ENCODE measurements around the gene CAAP1. TPM values are rescaled to one million over a fixed set of nuclear protein-coding genes. Genes with fewer than 3 reads are reported as not detected.
"Not testable (repeated sequence)": the region's sequence is repeated elsewhere in the genome, so short reads cannot be mapped to it uniquely, and the experiment has no call there.

CAAP1 gene
- total RNA-seq, 8 experiments from 2014 or later: 11.5 to 38.6 (median 19.0) TPM

DNA sequence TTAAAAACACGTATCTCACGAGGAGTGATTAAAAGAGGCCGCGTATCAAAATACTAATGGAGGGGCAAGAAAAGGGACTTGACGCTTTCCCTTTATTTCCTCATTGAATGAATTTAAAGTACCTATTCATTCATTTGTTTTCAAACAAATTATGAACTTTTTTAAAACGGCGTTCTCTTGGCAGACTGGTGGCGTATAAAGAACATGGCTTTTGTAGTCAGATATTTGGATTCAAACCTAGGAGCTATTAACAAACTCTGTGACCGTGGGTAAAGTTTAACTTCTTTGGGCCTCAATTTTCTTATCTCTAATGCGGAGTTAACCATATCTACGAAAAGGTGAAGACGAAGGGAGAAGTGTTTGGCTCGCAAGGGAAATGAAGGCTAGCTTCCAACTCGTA, 876 bp downstream of the CAAP1 start:
- Histone ChIP-seq H3K27ac (peak overlapping the region; percentile 95 to 98), H3K4me1 (replicated peaks in 1 of 2) (peaks cover 6 to 10% of the 10 kb centered on the region in 2 donors), H3K4me3 (peak overlapping the region; percentile 90 to 99 (median 93))
- 0 to 2% (median 0%) methylated on average over 3 to 14 of the region's 14 CpGs for WGBS, 10 experiments
- peak in 1 of 8 experiments; percentile 0 for ATAC-seq (replicated peaks in 6 of 8)
- in situ Hi-C loops (cut with MboI; ENCODE audit: low pct_unique_long_range_greater_than_20kb in 2 of 9, low sequenced_read_pairs in 9 of 9, unreplicated experiment in 9 of 9): no loop called here

- no peak overlapping the region for H3K4me3 ChIP-seq
- WGBS, 10 experiments: 78 to 100% (median 91%) methylated on average over 1 of the region's 1 CpG; no CpG with 5 or more reads in 3 of the 10 experiments
- H3K27ac ChIP-seq: no peak overlapping the region
- in situ Hi-C loops (cut with MboI; ENCODE audit: low pct_unique_long_range_greater_than_20kb in 2 of 9, low sequenced_read_pairs in 9 of 9, unreplicated experiment in 9 of 9): no loop called here
- peaks cover 6 to 10% of the 10 kb centered on the region in 2 donors for H3K4me1 ChIP-seq (replicated peaks in 1 of 2)
- ATAC-seq (replicated peaks in 6 of 8): no peak
Measured at GRCh38 chr9:26888271-26888670, 4.3 kb downstream of the CAAP1 start.

- 80 to 100% (median 100%) methylated on average over 1 to 2 of the region's 3 CpGs; no CpG with 5 or more reads in 3 of the 10 experiments for WGBS, 10 experiments
- Histone ChIP-seq H3K27ac (no peak overlapping the region), H3K4me1 (replicated peaks in 1 of 2) (no peaks in the 10 kb centered on the region), H3K4me3 (no peak overlapping the region)
- in situ Hi-C loops (cut with MboI; ENCODE audit: low pct_unique_long_range_greater_than_20kb in 2 of 9, low sequenced_read_pairs in 9 of 9, unreplicated experiment in 9 of 9): no loop called here
- ATAC-seq (replicated peaks in 6 of 8): no peak
Measured at GRCh38 chr9:26882154-26882553, 10.4 kb downstream of the CAAP1 start.

DNA sequence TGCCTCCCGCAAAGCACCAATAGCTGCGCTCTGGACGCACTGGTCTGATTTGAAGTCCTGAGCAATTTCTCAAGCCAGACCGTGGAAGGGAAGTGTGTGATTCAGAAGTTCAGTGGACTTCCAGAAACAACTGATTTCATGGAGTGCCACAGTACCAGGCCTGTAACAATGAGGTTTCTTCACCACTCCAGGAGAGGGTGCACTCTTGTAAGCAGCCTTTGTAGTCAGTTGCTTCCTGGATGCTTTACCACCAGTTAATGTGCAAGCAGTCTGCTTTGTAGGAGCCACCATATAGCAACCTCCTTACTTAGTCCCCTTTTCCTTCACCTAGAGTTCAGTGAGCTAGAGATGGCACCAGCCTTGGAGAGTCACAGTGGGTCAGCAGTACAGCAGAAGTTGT, 12.3 kb downstream of the CAAP1 start:
- H3K27ac ChIP-seq: no peak overlapping the region
- no peaks in the 10 kb centered on the region for H3K4me1 ChIP-seq (replicated peaks in 1 of 2)
- 93 to 100% (median 100%) methylated on average over 1 to 4 of the region's 4 CpGs; no CpG with 5 or more reads in 3 of the 10 experiments for WGBS, 10 experiments
- ATAC-seq (replicated peaks in 6 of 8): no peak
- H3K4me3 ChIP-seq: no peak overlapping the region
- in situ Hi-C loops (cut with MboI; ENCODE audit: low pct_unique_long_range_greater_than_20kb in 2 of 9, low sequenced_read_pairs in 9 of 9, unreplicated experiment in 9 of 9): no loop called here

DNA sequence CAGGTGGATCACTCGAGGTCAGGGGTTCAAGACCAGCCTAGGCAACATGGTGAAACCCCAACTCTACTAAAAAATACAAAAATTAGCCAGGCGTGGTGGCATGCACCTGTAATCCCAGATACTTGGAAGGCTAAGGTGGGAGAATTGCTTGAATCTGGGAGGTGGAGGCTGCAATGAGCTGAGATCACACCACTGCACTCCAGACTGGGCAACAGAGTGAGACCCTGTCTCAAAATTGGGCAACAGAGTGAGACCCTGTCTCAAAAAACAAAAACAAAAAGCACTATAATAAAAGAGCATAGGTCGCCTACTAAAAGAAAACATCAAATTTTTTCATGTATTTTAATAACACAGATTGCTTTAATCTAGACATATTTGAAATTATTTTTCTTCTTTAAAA, 17.4 kb downstream of the CAAP1 start:
- ATAC-seq (replicated peaks in 6 of 8); H3K4me3 ChIP-seq; H3K4me1 ChIP-seq (replicated peaks in 1 of 2); in situ Hi-C loops (cut with MboI; ENCODE audit: low pct_unique_long_range_greater_than_20kb in 2 of 9, low sequenced_read_pairs in 9 of 9, unreplicated experiment in 9 of 9); H3K27ac ChIP-seq: not testable (repeated sequence)
- 80 to 100% (median 100%) methylated on average over 1 to 3 of the region's 3 CpGs for WGBS, 10 experiments

DNA sequence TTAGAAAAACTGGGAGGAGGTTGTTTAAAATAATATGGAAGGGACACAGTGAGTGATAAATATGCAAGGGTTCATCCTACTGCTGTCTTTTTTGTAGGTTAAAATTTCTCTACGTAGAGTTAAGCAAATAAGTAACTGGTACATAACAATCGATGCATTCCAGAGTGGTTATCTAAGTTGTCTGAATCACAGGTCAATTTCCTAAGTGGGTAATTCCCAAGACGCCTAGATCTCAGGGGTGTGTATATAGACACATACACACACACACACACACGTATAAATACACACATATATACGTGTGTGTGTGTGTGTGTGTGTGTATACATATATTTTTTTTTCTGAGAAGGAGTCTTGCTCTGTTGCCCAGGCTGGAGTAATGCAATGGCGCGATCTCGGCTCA, 22.3 kb downstream of the CAAP1 start:
- no peak overlapping the region for H3K27ac ChIP-seq
- no peak overlapping the region for H3K4me3 ChIP-seq
- WGBS, 10 experiments: 80 to 95% (median 81%) methylated on average over 1 to 3 of the region's 8 CpGs; no CpG with 5 or more reads in 4 of the 10 experiments
- in situ Hi-C loops (cut with MboI; ENCODE audit: low pct_unique_long_range_greater_than_20kb in 2 of 9, low sequenced_read_pairs in 9 of 9, unreplicated experiment in 9 of 9): loop anchor here in 3 of 9 experiments (25.0 kb wide), 3 partner anchors 133 to 908 kb away; no protein-coding TSS in a partner anchor
- no peaks in the 10 kb centered on the region for H3K4me1 ChIP-seq (replicated peaks in 1 of 2)
- ATAC-seq (replicated peaks in 6 of 8): no peak

GRCh38 chr9:26863074-26863473, 29.5 kb downstream of the CAAP1 start:
- peak in 3 of 8 experiments; percentile 47 to 63 (median 48) for ATAC-seq (replicated peaks in 6 of 8)
- 0 to 60% (median 38%) methylated on average over 1 of the region's 1 CpG; no CpG with 5 or more reads in 1 of the 10 experiments for WGBS, 10 experiments
- no peaks in the 10 kb centered on the region for H3K4me1 ChIP-seq (replicated peaks in 1 of 2)
- in situ Hi-C loops (cut with MboI; ENCODE audit: low pct_unique_long_range_greater_than_20kb in 2 of 9, low sequenced_read_pairs in 9 of 9, unreplicated experiment in 9 of 9): loop anchor here in 3 of 9 experiments (25.0 kb wide), 3 partner anchors 126 to 901 kb away; no protein-coding TSS in a partner anchor
- no peak overlapping the region for H3K27ac ChIP-seq
- H3K4me3 ChIP-seq: no peak overlapping the region

DNA sequence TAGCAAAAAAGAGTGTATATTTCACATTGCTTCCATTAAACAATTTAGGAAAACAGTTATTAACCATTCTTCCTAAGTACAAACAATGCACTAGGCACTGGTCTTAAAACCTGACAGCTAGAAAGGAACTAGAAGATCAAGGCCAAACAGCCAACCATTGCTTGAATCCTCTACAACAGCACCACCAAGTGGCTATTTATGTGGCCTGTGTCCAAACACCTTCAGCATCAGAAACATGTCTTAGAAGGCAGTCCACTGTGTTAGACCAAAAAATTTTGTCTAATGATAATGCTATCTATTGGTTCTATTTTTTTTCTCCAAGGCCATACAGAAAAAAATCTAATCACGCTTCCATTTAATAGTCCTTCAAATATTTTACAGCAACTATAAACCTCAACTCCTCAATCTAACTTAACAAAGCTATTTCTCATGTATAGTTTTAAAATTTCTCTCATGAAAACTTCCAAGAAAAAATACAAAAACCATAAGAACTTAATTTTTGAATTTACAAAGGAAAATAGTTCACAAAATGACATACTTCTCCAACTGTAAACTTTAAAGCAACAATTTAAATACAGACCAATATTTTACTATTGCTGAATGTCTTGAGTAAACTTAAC, 36.1 kb downstream of the CAAP1 start:
- WGBS, 10 experiments: 0 to 93% (median 75%) methylated on average over 1 of the region's 1 CpG; no CpG with 5 or more reads in 3 of the 10 experiments
- Histone ChIP-seq H3K4me1 (replicated peaks in 1 of 2) (no peaks in the 10 kb centered on the region), H3K4me3 (no peak overlapping the region), H3K27ac (no peak overlapping the region)
- peak; percentile 26 to 82 (median 67) for ATAC-seq (replicated peaks in 6 of 8)
- in situ Hi-C loops (cut with MboI; ENCODE audit: low pct_unique_long_range_greater_than_20kb in 2 of 9, low sequenced_read_pairs in 9 of 9, unreplicated experiment in 9 of 9): loop anchor here in 3 of 9 experiments (10.0 to 25.0 kb wide), 4 partner anchors 102 to 894 kb away; no protein-coding TSS in a partner anchor

DNA sequence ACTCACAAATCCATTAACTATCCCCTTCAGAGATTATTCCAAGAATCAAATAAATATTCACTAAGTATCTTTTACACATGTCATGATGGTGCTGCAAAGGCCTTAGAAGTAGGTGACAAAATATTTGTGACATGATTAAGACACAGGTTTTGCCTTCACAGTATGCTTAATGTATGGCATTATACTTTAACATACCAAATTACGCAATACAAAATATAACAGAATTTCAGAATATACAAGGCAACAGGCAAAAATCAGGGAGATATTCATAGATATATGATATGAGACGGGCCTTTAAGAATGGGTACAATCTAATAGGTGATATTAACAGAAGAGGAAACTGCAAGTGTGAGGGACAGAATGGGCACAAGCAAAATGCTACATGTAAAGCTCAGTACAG, 41.6 kb downstream of the CAAP1 start:
- Histone ChIP-seq H3K4me3 (no peak overlapping the region), H3K27ac (no peak overlapping the region), H3K4me1 (replicated peaks in 1 of 2) (no peaks in the 10 kb centered on the region)
- WGBS, 10 experiments: 52 to 100% (median 91%) methylated on average over 1 to 2 of the region's 2 CpGs; no CpG with 5 or more reads in 2 of the 10 experiments
- ATAC-seq (replicated peaks in 6 of 8): no peak
- in situ Hi-C loops (cut with MboI; ENCODE audit: low pct_unique_long_range_greater_than_20kb in 2 of 9, low sequenced_read_pairs in 9 of 9, unreplicated experiment in 9 of 9): loop anchor here in 3 of 9 experiments (10.0 to 25.0 kb wide), 4 partner anchors 96 to 889 kb away; no protein-coding TSS in a partner anchor

DNA sequence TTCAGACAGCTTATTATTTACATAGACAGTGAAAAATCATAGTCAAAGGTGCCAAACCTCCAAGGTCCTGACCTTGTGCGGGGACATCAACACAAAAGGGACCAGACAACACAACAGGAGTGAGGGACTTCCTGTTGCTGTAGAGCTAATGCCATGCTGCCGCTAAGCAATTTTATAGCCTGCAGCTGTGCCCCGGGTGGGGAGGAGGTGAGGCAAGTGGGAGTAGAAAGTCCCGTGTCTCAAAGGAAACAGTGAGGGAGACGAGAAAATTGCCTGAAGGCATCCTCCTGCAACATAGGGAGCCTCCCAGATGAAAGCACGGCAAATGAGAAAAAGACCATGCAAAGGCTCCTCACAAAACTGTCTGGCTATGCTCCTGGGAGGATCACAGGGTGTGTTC, 58.8 kb downstream of the CAAP1 start:
- ATAC-seq (replicated peaks in 6 of 8): peak in 4 of 8 experiments; percentile 20 to 96 (median 90)
- Histone ChIP-seq H3K4me3 (no peak overlapping the region), H3K27ac (no peak overlapping the region), H3K4me1 (replicated peaks in 1 of 2) (peaks cover 0 to 4% of the 10 kb centered on the region in 2 donors)
- WGBS, 10 experiments: 0 to 76% (median 35%) methylated on average over 1 to 6 of the region's 6 CpGs
- in situ Hi-C loops (cut with MboI; ENCODE audit: low pct_unique_long_range_greater_than_20kb in 2 of 9, low sequenced_read_pairs in 9 of 9, unreplicated experiment in 9 of 9): no loop called here

- ATAC-seq (replicated peaks in 6 of 8); H3K27ac ChIP-seq; in situ Hi-C loops (cut with MboI; ENCODE audit: low pct_unique_long_range_greater_than_20kb in 2 of 9, low sequenced_read_pairs in 9 of 9, unreplicated experiment in 9 of 9); H3K4me1 ChIP-seq (replicated peaks in 1 of 2); H3K4me3 ChIP-seq: not testable (repeated sequence)
- 75 to 100% (median 85%) methylated on average over 1 to 4 of the region's 4 CpGs; no CpG with 5 or more reads in 2 of the 10 experiments for WGBS, 10 experiments
Measured at GRCh38 chr9:26828391-26828955, 64.1 kb downstream of the CAAP1 start.

- no peaks in the 10 kb centered on the region for H3K4me1 ChIP-seq (replicated peaks in 1 of 2)
- WGBS, 10 experiments: 11 to 100% (median 61%) methylated on average over 2 of the region's 2 CpGs; no CpG with 5 or more reads in 1 of the 10 experiments
- in situ Hi-C loops (cut with MboI; ENCODE audit: low pct_unique_long_range_greater_than_20kb in 2 of 9, low sequenced_read_pairs in 9 of 9, unreplicated experiment in 9 of 9): no loop called here
Measured at GRCh38 chr9:26814799-26815198, 77.8 kb downstream of the CAAP1 start.

DNA sequence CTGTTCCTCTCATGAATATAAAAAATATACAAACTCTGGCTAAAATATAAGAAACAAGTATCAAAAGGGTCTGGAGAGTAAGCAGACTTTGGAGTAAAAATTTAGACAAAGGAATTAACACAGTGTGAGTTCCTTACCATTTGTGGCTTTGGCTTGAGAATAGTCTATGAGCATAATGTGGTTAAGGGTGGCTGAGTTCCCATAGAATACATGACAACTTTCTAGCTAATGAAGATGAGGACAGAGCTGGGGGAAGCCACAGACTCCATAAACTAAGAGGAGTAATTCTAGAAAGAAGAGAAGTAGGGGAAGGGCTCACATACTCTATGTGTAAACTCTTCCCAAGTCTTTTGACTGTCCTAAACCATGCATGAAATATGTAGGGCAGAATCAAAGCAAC, 79.4 kb downstream of the CAAP1 start:
- ATAC-seq (replicated peaks in 6 of 8): no peak
- H3K27ac ChIP-seq: no peak overlapping the region
- in situ Hi-C loops (cut with MboI; ENCODE audit: low pct_unique_long_range_greater_than_20kb in 2 of 9, low sequenced_read_pairs in 9 of 9, unreplicated experiment in 9 of 9): no loop called here
- H3K4me1 ChIP-seq (replicated peaks in 1 of 2): no peaks in the 10 kb centered on the region
- no peak overlapping the region for H3K4me3 ChIP-seq

More at GRCh38 chr9:26814799-26815198, 77.8 kb downstream of the CAAP1 start:
- no peak for ATAC-seq (replicated peaks in 6 of 8)
- Histone ChIP-seq H3K4me3 (no peak overlapping the region), H3K27ac (no peak overlapping the region)
